ENCODE data around the gene SMARCD2.
A peak's percentile ranks its signal among the peaks of the same experiment; 100 is the strongest.
"Not testable (repeated sequence)": the region's sequence is repeated elsewhere in the genome, so short reads cannot be mapped to it uniquely, and the experiment has no call there.

SMARCD2 gene

DNA sequence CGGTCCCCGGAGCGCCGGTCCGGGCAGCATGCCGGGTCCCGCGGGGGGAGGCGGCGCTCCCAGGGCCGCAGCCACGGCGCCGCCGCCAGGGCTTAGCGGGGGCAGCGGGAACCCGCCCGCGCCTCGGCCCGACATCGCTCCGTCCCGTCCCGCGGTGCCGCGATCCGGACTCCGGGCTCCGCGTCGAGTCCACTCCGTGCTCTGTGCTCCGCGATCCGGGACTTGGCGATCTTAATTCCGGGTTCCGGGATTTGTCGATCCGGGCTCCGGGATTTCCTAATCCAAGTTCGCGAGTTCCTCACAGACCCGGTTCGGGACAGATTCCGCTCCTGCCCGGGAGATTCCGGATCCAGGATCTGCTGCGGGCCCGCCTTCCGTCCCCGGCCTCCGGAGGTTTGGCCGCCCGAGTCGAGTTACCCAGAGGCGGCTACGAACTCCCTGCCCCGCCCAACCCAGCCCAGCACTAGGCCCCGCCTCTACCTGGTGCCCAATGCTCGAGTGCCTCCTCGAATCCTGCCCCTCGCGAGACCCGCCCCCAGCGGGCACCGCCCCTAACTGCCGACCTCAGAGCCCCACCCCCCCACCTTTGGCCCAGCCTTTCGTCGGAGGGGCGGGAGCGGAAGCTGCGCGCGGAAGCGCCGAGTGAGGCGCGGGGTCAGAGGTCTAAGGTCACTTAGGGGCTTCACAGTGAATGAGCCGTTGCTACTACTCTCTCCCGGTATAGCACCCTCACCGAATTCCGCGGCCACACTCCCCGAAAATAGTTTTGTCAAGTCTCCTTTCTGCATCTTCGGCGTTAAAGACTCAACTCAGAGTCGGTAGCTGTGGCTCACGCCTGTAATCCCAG, at the start of gene SMARCD2:
TSS of gene SMARCD2 (minus strand) at position 146 of the 847 bp plus-strand sequence. CDS start at position 135, 11 bp downstream.
- peak; percentile 99 for DNase-seq

DNA sequence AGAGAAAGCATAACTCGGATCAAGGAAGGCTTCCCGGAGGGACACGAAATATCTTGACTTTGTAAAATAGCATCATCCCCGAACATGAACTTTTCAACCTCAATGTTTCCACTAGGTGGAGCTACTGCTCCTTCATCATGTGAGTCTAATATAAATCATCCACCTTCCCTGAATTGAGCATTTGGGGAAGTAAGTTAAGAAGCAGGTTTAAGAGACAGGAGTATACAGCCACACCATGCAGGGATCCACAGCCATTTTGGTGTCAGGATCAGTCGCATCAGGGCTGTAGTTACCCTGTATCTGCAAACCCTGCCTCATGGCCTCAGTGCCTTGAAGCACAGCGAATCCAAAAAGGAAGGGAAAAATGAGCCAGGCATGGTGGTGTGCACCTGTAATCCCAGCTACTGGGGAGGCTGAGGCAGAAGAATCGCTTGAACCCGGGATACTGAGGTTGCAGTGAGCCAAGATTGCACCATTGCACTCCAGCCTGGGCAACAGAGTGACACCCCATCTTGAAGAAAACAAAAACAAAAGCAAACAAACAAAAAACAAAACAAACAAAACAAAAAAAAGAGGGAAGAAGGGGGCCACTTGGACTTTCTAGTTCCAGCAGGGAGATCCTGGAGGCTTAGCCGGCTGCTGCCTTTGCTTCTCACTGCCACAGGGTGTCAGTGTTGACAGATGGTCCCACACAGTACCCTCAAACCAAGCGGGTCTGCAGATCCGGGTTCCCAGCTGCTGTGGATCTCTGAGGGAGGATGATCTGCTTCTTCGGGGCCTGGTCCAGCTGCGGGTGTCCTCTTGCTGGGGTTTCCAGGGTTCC, 46.8 kb upstream of the SMARCD2 start:
- DNase-seq, result peak; percentile 38 to 53

DNA sequence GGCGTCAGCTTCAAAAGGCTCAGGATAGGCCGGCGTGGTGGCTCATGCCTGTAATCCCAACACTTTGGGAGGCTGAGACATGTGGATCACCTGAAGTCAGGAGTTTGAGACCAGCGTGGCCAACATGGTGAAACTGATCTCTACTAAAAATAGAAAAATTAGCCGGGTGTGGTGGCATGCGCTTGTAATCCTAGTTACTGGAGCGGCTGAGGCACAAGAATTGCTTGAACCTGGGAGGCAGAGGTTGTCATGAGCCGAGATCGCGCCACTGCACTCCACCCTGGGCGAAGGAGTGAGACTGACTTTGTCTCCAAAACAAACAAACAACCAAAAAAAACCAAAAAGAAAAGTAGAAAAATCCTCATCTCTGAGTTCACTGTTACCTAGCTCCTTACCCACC, 42.6 kb upstream of the SMARCD2 start:
- DNase-seq, result not testable (repeated sequence)

DNA sequence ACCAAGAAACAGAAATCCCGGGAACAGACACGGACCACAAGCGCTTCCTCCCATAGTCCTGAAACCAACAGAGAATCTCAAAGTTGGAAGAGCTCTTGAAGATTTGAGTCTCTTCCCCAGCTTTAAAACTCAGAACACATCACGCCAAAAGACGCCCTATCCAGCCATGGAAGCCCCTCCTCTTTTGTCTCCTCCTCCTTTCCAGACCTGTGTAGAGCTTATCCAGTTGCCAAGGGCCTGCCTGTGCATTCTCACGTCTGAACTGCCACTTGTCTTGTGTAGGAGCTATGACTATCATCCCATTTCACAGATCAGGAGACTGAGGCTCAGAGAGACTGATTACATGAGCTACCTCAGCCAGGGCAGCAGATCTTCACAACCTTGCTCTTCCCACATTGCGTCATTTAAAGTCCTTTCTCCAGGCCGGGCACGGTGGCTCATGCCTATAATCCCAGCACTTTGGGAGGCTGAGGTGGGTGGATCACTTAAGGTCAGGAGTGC, 40.2 kb upstream of the SMARCD2 start:
- DNase-seq, result not testable (repeated sequence)

DNA sequence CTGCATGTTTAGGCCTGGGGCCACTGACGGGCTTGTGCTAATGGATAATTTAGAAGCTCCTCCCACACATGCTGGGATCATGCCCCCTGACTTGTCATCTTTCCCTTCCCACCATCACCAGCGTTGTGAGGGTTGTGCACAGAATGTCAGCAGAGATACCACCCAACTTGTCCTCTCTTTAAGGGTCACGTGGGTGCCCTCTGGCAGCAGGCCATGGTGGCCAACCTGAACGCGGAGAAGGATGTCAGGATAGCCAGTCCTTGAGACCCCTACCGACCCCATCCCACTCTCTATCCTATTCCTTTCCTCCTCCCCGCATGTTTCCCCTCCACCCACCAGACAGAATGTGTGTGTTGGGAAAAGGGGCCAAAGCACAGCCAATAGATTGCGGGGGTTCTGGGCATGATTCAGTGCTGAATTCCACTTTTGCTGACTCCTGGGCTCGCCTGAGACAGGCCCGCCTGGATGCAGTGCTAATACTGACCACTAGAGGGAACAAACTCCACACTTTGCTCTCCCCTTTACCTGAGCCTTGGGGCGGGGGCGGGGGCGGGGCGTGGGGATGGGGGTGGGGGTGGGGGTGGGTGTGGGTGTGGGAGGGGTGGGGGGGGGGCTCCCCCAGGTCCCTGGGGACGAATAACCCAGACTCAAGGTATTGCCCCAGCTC, 39.6 kb upstream of the SMARCD2 start, which contains the start of gene GH2:
TSS of gene GH2 (minus strand) at position 10 of the 667 bp plus-strand sequence. CDS start 143 bp downstream, outside the sequence.
- peak; percentile 24 to 37 for DNase-seq

DNA sequence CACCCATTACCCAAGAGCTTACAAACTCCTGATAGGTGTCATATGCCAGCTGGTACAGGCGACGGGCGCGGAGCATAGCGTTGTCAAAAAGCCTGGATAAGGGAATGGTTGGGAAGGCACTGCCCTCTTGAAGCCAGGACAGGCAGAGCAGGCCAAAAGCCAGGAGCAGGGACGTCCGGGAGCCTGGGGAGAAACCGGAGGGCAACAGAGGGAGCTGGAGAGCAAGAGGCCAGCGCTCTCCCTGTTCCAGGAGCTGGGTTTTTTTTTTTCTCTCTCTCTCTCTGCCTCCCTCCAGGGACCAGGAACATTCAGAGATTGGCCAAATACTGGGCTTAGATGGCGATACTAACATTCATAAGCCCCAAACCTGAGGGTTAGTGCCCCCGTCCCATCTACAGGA, 38.9 kb upstream of the SMARCD2 start:
- not testable (repeated sequence) for DNase-seq

DNA sequence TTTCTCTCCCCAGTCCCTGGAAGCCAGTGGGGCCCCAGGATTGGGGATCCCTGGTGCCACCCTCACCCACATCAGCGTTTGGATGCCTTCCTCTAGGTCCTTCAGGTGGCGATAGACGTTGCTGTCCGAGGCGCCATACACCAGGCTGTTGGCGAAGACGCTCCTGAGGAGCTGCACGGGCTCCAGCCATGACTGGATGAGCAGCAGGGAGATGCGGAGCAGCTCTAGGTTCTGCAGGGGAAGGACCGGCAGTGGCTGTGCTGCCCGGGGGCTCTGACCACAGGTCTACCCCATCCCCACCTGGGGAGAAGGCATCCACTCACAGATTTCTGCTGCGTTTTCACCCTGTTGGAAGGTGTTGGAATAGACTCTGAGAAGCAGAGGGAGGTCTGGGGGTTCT, 38.2 kb upstream of the SMARCD2 start:
- DNase-seq, result no peak

DNA sequence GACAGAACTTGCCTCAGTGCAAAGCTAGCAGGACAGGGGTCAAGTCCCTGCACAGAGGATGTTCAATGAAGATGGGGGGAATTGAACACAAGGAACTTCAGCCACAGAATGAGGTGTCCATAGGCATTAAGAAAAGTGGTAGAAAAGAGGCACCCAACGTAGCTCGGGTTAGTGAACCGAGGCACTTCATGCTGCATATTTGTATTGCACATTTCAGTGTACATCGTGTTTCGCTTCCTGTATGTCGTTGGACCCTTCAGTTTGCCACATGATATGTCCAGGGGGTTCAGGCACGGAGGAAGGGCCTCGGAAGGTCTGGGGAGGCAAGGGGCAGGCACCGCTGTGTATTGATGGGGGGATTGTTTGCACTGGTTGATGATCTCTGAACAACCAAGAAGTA, 35.9 kb upstream of the SMARCD2 start:
- not testable (repeated sequence) for DNase-seq

DNA sequence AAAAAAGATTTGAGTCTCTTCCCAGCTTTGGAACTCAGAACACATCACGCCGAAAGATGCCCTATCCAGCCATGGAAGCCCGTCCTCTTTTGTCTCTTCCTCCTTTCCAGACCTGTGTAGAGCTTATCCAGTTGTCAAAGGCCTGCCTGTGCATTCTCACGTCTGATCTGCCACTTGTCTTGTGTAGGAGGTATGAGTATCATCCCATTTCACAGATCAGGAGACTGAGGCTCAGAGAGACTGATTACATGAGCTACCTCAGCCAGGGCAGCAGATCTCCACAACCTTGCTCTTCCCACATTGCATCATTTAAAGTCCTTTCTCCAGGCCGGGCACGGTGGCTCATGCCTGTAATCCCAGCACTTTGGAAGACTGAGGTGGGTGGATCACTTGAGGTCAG, 32.2 kb upstream of the SMARCD2 start:
- DNase-seq, result not testable (repeated sequence)

DNA sequence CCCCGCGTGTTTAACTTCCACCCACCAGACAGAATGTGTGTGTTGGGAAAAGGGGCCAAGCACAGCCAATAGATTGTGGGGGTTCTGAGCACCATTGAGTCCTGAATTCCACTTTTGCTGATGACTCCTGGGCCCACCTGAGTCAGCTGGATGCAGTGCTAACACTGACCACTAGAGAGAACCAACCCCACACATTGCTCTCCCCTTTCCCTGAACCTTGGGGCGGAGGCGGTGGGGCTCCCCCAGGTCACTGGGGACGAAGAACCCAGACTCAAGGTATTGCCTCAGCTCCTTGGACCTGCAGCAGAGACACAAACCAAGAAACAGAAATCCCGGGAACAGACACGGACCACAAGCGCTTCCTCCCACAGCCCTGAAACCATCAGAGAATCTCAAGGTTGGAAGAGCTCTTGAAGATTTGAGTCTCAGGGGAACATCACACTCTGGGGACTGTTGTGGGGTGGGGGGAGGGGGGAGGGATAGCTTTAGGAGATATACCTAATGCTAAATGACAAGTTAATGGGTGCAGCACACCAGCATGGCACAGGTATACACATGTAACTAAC, 31.7 kb upstream of the SMARCD2 start:
- DNase-seq, result not testable (repeated sequence)

DNA sequence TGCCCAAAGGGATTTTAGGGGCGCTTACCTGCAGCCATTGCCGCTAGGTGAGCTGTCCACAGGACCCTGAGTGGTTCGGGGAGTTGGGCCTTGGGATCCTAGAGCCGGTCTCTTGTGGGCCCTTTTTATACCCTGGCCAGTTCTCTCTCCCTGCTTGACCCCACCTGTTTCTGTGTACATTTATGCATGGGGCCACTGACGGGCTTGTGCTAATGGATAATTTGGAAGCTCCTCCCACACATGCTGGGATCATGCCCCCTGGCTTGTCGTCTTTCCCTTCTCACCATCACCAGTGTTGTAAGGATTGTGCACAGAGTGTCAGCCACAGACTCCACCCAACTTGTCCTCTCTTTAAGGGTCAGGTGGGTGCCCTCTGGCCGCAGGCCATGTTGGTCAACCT, 31.1 kb upstream of the SMARCD2 start, which contains the start of gene CSH2:
TSS of gene CSH2 (minus strand) at position 101 of the 400 bp plus-strand sequence. CDS start at position 38, 63 bp downstream.
- not testable (repeated sequence) for DNase-seq

DNA sequence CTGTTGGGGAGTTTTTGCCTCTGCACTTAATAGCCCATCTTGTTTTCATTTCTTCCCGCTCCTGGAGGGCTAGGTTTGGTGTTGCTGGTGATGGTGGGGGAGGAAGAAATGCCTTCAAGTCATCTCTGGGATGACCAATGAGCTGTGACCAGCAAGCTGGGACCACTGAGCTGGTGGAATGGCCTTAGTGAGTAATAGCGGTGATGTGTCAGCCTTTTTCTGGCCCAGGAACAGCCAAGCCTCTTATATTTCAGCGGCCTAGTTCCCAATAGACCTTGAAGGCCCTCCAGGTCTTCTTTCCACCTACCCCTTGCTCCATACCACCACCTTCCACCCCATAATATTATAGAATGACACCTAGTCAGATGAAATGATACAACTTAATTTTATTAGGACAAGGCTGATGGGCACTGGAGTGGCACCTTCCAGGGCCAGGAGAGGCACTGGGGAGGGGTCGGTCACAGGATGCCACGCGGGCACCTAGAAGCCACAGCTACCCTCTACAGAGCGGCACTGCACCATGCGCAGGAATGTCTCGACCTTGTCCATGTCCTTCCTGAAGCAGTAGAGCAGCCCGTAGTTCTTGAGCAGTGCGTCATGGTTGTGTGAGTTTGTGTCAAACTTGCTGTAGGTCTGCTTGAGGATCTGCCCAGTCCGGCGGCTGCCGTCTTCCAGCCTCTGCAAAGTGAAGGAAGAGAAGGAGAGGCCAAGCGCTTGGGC, 29.3 kb upstream of the SMARCD2 start:
- not testable (repeated sequence) for DNase-seq

DNA sequence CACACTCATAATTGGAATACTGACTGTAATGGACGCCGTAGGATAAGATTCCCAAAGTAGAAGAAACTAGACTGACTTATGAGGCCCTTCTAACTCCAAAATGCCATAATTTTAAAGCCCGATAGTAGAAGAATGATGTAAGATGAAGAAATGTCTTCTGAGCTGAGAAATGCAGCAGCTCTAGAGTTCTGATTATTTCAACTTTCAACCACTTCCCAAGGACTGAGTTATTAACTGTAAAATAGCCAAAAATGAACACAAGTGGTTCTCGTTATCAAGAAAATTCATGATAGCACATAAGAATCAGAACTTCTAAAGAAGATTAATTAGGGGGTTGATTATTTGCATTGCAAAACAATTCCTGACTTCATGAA, 27.8 kb upstream of the SMARCD2 start:
- not testable (repeated sequence) for DNase-seq

DNA sequence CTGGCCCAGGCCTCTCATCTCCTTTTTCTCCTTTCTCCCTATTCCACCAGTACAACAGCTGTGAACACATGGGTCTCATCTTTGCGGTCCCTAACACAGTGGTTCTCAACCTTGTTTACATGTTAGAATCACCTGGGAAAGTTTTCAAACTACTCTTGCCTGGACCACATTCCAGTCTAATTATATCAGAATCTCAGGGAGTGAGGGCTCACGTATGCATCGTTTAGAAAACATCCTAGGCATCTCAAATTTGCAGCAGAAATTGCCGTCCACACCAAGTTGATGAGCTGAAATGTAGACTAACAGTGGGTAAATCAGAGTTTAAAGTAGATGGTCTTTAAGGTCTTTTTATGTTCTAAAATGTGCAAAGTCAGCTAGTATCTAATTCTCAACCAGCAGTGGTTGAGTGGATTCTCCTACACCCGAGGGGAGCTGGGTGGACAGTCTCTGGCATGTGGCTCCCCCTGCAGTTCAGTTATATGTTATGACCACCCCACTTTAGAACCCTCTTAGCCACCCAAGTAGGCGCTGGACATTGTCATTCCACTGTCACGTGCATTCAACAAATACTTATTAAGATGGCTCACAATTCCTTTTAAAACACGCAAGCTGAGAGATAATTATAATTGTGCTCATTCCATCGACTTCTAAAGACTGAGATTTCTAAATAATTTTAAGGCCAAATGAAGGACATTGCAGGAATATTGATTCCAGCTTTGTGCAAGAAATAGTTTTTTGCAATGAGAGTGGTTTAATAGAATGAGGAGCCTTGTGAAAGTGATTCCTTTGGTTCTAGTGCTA, 27.2 kb upstream of the SMARCD2 start:
- DNase-seq, result not testable (repeated sequence)

DNA sequence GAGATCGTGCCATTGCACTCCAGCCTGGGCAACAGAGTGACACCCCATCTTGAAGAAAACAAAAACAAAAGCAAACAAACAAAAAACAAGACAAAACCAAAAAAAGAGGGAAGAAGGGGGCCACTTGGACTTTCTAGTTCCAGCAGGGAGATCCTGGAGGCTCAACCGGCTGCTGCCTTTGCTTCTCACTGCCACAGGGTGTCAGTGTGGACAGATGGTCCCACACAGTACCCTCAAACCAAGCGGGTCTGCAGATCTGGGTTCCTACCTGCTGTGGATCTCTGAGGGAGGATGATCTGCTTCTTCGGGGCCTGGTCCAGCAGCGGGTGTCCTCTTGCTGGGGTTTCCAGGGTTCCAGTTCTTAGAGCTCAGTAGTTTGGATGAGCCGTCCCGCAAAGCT, 24.1 kb upstream of the SMARCD2 start:
- DNase-seq, result not testable (repeated sequence)

DNA sequence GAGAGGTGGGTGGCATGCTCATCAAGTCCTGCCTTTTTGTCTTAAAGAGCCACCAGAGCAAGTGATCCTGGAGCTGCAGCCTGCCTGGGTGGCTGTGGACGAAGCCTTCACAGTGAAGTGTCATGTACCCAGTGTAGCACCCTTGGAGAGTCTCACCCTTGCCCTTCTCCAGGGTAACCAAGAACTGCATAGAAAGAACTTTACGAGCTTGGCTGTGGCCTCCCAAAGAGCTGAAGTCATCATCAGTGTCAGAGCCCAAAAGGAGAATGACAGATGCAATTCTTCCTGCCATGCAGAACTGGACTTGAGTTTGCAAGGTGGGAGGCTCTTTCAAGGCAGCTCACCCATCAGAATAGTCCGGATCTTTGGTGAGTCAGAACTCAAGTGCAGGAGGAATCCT, 16.8 kb upstream of the SMARCD2 start:
- DNase-seq, result no peak

DNA sequence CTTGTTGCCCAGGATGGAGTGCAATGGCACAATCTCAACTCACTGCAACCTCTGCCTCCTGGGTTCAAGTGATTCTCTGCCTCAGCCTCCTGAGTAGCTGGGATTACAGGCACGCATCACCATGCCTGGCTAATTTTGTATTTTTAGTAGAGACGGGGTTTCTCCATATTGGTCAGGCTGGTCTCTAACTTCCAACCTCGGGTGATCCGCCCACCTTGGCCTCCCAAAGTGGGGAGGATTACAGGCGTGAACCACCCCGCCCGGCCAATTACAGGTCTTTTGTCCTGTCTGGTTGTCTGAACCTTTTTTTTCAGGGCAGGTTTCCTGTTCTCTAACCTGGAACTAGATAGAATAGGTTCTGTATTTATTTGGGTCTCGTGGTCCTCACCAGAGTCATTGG, 13.9 kb upstream of the SMARCD2 start:
- not testable (repeated sequence) for DNase-seq

DNA sequence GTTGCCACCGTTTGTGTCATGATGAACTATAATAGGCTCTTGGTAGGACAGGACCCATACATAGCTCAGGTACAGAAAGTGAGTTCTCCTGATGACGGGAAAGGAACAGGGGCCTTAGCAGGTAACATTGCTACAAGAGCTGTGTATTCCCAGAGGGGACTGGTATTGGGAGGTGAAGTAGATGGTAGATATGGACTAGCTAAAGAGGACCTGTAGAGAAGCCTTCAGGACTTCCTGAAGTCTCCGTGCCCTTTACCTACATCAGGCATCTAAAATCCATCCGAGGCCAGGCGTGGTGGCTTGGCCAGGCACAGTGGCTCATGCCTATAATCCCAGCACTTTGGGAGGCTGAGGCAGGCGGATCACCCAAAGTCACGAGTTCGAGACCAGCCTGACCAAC, 12.7 kb upstream of the SMARCD2 start:
- DNase-seq, result no peak

DNA sequence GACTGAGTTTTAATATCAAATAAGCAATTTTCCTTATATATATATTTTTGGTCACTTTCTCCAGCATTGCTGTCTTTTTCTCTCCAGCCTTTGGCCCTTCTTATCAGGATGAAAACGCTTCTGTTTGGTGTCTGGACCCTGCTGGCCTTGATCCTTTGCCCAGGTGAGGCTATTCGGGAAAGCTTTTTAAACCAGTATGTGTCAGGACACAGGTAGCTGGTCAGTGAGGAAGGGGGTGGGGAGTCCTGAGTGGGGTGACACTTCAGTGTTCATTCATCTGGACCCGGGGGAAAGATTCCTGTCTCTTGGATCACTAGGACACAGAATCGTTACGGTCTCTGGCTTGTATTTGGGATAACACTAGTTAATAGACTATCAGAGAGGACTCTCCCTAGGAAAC, 12.2 kb upstream of the SMARCD2 start:
- no peak for DNase-seq

DNA sequence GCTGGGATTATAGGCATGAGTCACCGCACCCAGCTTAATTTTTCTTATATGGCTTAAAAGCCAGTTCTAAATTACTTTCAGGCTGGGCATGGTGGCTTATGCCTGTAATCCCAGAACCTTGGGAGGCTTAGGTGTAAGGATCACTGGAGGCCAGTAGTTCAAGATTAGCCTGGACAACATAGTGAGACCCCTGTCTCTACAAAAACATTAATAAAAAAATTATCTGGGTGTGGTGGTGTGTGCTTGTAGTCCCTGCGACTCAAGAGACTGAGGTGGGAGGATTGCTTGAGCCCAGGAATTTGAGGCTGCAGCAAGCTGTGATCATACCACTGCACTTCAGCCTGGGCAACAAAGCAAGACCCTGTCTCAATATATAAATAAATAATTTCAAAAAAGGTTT, 10.8 kb upstream of the SMARCD2 start:
- DNase-seq, result no peak

DNA sequence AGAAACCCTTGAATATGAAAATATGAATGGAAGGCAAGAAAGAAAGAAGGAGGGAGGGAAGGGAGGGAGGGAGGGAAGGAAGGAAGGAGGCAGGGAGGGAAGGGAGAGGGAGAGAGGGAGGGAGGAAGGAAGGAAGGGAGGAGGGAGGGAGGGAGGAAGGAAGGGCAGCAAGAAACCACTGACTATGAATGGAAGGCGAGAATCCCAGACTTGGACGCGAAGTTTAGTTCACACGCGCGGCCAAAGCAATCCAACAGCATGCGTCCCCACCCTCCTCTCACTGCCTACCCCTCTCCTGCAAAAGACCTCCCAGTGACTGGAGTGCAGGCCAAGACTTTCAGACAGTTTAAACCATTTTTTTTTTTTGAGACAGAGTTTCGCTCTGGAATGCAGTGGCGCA, 7.9 kb upstream of the SMARCD2 start:
- DNase-seq, result no peak

All from NCI-H2081 (cell line).